ENCODE data around the gene MAP3K6. TPM values are rescaled to one million over a fixed set of nuclear protein-coding genes. Genes with fewer than 3 reads are reported as not detected.
A peak's percentile ranks its signal among the peaks of the same experiment; 100 is the strongest.

The MAP3K6 gene
- total RNA-seq, 1 experiment from 2014 or later: 13.5 TPM

DNA sequence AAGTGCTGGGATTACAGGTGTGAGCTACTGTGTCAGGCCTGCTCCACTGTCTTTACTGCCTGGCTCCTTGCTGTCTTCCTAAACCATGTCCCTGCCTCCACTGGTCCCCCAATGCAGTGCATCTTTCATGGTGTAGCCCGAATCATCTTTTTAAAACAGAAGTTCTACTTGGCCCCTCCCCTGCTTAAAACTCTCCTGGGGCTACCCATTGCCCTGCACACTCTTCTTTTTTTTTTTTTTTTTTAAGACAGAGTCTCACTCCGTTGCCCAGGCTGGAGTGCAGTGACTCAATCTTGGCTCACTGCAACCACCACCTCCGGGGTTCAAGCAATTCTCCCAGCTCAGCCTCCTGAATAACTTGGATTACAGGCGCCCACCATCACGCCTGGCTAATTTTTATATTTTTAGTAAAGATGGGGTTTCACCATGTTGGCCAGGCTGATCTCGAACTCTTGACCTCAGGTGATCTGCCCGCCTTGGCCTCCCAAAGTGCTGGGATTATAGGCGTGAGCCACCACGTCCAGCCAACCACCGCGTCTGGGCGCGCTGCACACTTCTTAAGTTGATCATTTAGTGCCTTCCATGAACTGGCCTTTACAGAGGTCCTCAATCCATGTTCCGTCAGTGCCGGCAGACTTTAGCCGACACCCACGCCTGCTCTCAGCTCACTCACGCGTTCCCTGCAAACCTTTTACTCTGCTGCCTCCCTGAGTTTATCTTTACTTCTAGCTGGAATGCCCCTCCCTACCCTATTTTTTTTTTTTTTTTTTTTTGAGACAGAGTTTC, 5.5 kb upstream of the MAP3K6 start:
- POLR2A ChIA-PET: interaction anchor here (0.7 kb wide), 1 partner anchor 45 kb away, joined by 3 read pairs; no protein-coding TSS in a partner anchor
- CTCF ChIA-PET: interaction anchor here (0.5 to 1.5 kb wide), 8 partner anchors 15 to 1550 kb away, joined by 3 to 5 read pairs (median 3); partner anchors contain the start of gene SYTL1

GRCh38 chr1:27368869-27369582, 2.3 kb upstream of the MAP3K6 start:
- intact Hi-C loops (cut with micrococcal nuclease): no loop called here
- Mint-ChIP-seq H3K9me3 (ENCODE audit: unreplicated experiment) (no peaks in the 10 kb centered on the region), H3K27me3 (ENCODE audit: insufficient read depth, unreplicated experiment) (no peaks in the 10 kb centered on the region), H3K27ac (ENCODE audit: low read depth, unreplicated experiment) (peak overlapping the region; percentile 11), H3K36me3 (ENCODE audit: insufficient read depth, unreplicated experiment) (peaks cover 7% of the 10 kb centered on the region), H3K4me1 (ENCODE audit: insufficient read depth, unreplicated experiment) (peaks cover 11% of the 10 kb centered on the region), H3K4me3 (ENCODE audit: unreplicated experiment) (no peak overlapping the region)
- POLR2A ChIA-PET: interaction anchor here (0.7 to 1.7 kb wide), 2 partner anchors 27 to 36 kb away, joined by 4 to 11 read pairs; partner anchors contain the start of gene SYTL1
- CTCF ChIA-PET: interaction anchor here (0.5 to 4.8 kb wide), 6 partner anchors 12 to 269 kb away, joined by 3 to 27 read pairs (median 6); no protein-coding TSS in a partner anchor
- TF ChIP-seq, protein P1, sequence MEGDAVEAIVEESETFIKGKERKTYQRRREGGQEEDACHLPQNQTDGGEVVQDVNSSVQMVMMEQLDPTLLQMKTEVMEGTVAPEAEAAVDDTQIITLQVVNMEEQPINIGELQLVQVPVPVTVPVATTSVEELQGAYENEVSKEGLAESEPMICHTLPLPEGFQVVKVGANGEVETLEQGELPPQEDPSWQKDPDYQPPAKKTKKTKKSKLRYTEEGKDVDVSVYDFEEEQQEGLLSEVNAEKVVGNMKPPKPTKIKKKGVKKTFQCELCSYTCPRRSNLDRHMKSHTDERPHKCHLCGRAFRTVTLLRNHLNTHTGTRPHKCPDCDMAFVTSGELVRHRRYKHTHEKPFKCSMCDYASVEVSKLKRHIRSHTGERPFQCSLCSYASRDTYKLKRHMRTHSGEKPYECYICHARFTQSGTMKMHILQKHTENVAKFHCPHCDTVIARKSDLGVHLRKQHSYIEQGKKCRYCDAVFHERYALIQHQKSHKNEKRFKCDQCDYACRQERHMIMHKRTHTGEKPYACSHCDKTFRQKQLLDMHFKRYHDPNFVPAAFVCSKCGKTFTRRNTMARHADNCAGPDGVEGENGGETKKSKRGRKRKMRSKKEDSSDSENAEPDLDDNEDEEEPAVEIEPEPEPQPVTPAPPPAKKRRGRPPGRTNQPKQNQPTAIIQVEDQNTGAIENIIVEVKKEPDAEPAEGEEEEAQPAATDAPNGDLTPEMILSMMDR (IDR thresholded peaks at IDR 0.05; ENCODE audit: unreplicated experiment): peak; percentile 22
- peak; percentile 35 for DNase-seq (ENCODE audit: unreplicated experiment)
- BruUV-seq (replicated peaks): no TSS peak

More for the DNA sequence above, 5.5 kb upstream of the MAP3K6 start:
- Mint-ChIP-seq H3K36me3 (ENCODE audit: insufficient read depth, unreplicated experiment) (no peaks in the 10 kb centered on the region), H3K9me3 (ENCODE audit: unreplicated experiment) (no peaks in the 10 kb centered on the region), H3K27ac (ENCODE audit: low read depth, unreplicated experiment) (no peak overlapping the region), H3K4me3 (ENCODE audit: unreplicated experiment) (no peak overlapping the region), H3K4me1 (ENCODE audit: insufficient read depth, unreplicated experiment) (peaks cover 2% of the 10 kb centered on the region), H3K27me3 (ENCODE audit: insufficient read depth, unreplicated experiment) (no peaks in the 10 kb centered on the region)
- TF ChIP-seq, protein P1 (IDR thresholded peaks at IDR 0.05; ENCODE audit: unreplicated experiment): no peak
- no TSS peak for BruUV-seq (replicated peaks)
- intact Hi-C loops (cut with micrococcal nuclease): no loop called here
- DNase-seq (ENCODE audit: unreplicated experiment): no peak

DNA sequence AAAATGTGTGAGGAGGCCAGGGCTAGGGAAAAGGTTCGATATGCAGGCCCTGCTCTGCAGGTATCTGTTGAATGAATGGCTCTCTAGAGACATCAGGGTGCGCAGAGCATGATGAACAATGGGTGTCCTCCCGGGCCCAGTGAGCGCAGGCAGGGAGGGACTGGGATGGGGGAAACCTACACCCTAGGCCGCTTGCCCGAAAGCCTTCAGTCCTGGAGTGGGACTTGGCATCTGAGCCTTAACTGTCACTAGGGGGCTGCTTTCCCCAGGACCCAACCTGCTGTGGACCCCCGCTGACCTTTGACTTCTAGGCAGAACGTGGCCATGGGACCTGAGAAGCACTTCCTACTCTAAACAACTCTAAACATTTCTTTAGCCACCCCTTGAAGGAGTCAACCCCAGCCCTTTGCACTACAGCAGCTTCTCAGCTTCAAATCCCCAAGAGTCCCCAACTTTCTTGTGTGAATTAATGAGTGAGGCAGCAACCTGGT, 444 bp upstream of the MAP3K6 start:
- peaks cover 12% of the 10 kb centered on the region for H3K4me1 Mint-ChIP-seq (ENCODE audit: insufficient read depth, unreplicated experiment)
- H3K4me3 Mint-ChIP-seq (ENCODE audit: unreplicated experiment): peak overlapping the region; percentile 85
- no peaks in the 10 kb centered on the region for H3K27me3 Mint-ChIP-seq (ENCODE audit: insufficient read depth, unreplicated experiment)
- H3K27ac Mint-ChIP-seq (ENCODE audit: low read depth, unreplicated experiment): peak overlapping the region; percentile 35
- no peak for DNase-seq (ENCODE audit: unreplicated experiment)
- ChIA-PET CTCF (interaction anchor here (0.7 to 4.8 kb wide), 16 partner anchors 8 to 481 kb away, joined by 3 to 31 read pairs (median 8); partner anchors contain the start of genes CD164L2 and GPR3), POLR2A (interaction anchor here (0.7 to 4.1 kb wide), 16 partner anchors 13 to 387 kb away, joined by 3 to 78 read pairs (median 8); partner anchors contain the start of genes CD164L2, FAM76A, IFI6 and SYTL1)
- H3K36me3 Mint-ChIP-seq (ENCODE audit: insufficient read depth, unreplicated experiment): peaks cover 15% of the 10 kb centered on the region
- TF ChIP-seq, protein P1 (IDR thresholded peaks at IDR 0.05; ENCODE audit: unreplicated experiment): no peak
- intact Hi-C loops (cut with micrococcal nuclease): loop anchor here (2.0 kb wide), 1 partner anchor 22 kb away; no protein-coding TSS in a partner anchor
- no TSS peak for BruUV-seq (replicated peaks)
- H3K9me3 Mint-ChIP-seq (ENCODE audit: unreplicated experiment): no peaks in the 10 kb centered on the region

All from MCF 10A (cell line).